ENCODE results near the gene SURF4.
"Not testable (repeated sequence)": the region's sequence is repeated elsewhere in the genome, so short reads cannot be mapped to it uniquely, and the experiment has no call there.

The SURF4 gene

DNA sequence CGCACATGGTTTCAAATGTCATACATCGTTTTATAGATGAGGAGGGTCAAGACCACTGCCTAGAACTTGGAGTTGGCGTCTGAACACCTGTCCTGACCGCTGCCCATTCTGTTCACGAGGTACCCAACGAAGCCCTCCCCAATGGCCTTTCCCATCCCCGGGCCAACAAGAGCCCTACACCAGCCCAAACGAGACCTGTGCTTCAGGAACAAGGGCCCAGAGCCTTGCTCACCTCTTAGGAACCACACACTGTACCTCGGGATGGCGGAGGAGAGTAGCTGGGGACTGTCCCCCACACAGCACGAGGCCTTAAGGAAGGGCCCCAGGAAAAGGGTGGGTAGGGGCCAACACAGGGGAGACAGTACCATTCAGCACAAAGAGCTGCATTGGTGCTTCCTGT is 42.8 kb downstream of the SURF4 start:
- no peaks in the 10 kb centered on the region for H3K9me3 ChIP-seq (ENCODE audit: control insufficient read depth, insufficient read depth, low read length)
- peaks cover 56% of the 10 kb centered on the region for H3K36me3 ChIP-seq (ENCODE audit: control insufficient read depth, low read length)
- no peak overlapping the region for H3K4me2 ChIP-seq (ENCODE audit: low read length)
- H3F3A ChIP-seq (ENCODE audit: control insufficient read depth, insufficient read depth): peaks cover 7% of the 10 kb centered on the region
- H4K20me1 ChIP-seq (ENCODE audit: control insufficient read depth, insufficient read depth, low read depth, low read length): peaks cover 15% of the 10 kb centered on the region
- no peak for TF ChIP-seq EZH2phosphoT487 (IDR thresholded peaks at IDR 0.05; ENCODE audit: borderline replicate concordance, low read length)
- TF ChIP-seq, protein P1, sequence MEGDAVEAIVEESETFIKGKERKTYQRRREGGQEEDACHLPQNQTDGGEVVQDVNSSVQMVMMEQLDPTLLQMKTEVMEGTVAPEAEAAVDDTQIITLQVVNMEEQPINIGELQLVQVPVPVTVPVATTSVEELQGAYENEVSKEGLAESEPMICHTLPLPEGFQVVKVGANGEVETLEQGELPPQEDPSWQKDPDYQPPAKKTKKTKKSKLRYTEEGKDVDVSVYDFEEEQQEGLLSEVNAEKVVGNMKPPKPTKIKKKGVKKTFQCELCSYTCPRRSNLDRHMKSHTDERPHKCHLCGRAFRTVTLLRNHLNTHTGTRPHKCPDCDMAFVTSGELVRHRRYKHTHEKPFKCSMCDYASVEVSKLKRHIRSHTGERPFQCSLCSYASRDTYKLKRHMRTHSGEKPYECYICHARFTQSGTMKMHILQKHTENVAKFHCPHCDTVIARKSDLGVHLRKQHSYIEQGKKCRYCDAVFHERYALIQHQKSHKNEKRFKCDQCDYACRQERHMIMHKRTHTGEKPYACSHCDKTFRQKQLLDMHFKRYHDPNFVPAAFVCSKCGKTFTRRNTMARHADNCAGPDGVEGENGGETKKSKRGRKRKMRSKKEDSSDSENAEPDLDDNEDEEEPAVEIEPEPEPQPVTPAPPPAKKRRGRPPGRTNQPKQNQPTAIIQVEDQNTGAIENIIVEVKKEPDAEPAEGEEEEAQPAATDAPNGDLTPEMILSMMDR (IDR thresholded peaks at IDR 0.05; ENCODE audit: low read depth, low read length, poor library complexity, severe bottlenecking): no peak
- H3K9me2 ChIP-seq (replicated peaks; ENCODE audit: control insufficient read depth, low read length): no peaks in the 10 kb centered on the region
- H3K27ac ChIP-seq (ENCODE audit: low read depth, low read length): no peak overlapping the region
- H3K4me3 ChIP-seq (ENCODE audit: low read length): no peak overlapping the region
- H3K27me3 ChIP-seq (ENCODE audit: control insufficient read depth, low read length): no peaks in the 10 kb centered on the region
- H3K4me1 ChIP-seq (ENCODE audit: control insufficient read depth, low read length): peaks cover 23% of the 10 kb centered on the region
- H3K79me2 ChIP-seq (ENCODE audit: control insufficient read depth, low read length): peaks cover 37% of the 10 kb centered on the region

DNA sequence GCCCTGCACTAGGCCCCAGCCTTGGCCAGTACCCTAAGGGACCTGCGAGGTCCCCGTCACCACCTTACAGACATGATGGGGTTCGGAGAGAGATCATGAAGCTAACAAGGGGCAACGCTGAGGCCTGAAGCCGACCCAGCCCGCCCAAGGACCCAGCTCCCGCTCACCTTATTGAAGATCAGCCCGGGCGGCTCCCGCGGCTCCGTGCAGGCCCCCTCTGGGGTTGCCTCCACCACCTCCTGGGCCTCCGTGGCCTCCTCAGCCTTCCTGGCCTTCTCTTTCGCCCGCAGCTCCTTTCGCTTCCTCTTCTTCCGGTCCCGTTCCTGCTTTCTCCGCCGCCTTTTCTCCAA is 43.5 kb downstream of the SURF4 start:
- H3F3A ChIP-seq (ENCODE audit: control insufficient read depth, insufficient read depth): peaks cover 13% of the 10 kb centered on the region
- peaks cover 37% of the 10 kb centered on the region for H3K79me2 ChIP-seq (ENCODE audit: control insufficient read depth, low read length)
- H3K4me3 ChIP-seq (ENCODE audit: low read length): no peak overlapping the region
- H3K27ac ChIP-seq (ENCODE audit: low read depth, low read length): no peak overlapping the region
- no peaks in the 10 kb centered on the region for H3K27me3 ChIP-seq (ENCODE audit: control insufficient read depth, low read length)
- H3K4me2 ChIP-seq (ENCODE audit: low read length): no peak overlapping the region
- H3K9me3 ChIP-seq (ENCODE audit: control insufficient read depth, insufficient read depth, low read length): no peaks in the 10 kb centered on the region
- no peaks in the 10 kb centered on the region for H3K9me2 ChIP-seq (replicated peaks; ENCODE audit: control insufficient read depth, low read length)
- H3K36me3 ChIP-seq (ENCODE audit: control insufficient read depth, low read length): peaks cover 56% of the 10 kb centered on the region
- TF ChIP-seq EZH2phosphoT487 (IDR thresholded peaks at IDR 0.05; ENCODE audit: borderline replicate concordance, low read length): no peak
- TF ChIP-seq, protein P1 (IDR thresholded peaks at IDR 0.05; ENCODE audit: low read depth, low read length, poor library complexity, severe bottlenecking): no peak
- H4K20me1 ChIP-seq (ENCODE audit: control insufficient read depth, insufficient read depth, low read depth, low read length): peaks cover 15% of the 10 kb centered on the region
- H3K4me1 ChIP-seq (ENCODE audit: control insufficient read depth, low read length): peaks cover 23% of the 10 kb centered on the region

DNA sequence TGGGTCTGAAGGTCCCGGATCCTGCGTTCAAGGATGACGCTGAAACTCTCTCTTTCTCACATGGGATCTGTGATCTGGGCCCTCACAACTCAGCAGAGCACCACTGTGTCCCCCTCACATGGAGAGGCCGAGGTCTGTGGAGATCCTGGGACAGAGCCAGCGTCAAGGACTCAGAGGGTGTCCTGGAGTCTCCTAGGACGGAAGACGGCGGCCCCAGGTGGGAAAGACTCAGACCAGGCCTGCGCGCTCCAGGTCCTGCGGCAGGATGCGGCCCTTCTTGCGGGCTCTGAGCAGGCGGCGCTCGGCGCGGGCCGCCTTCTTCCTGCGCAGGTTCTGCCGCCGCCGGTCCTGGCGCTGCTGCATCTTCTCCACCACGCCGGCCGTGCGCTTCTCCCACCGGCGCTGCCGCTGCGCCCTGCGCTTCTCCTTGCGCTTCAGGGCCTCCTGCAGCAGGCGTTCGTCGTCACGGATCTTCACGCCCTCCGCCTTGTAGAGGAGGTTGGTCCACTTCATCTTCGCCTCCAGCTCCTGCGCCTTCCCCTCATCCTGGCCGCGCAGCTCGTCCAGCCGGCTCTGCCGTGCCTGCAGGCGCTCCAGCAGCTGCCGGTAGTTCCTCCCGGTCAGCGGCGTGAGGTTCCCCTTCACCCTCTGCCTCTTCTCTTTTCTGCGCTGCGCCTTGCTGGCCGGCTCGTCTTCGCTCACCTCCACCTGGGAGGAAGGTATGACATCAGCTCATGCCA is 44.0 kb downstream of the SURF4 start:
- Histone ChIP-seq H3F3A (ENCODE audit: control insufficient read depth, insufficient read depth) (peaks cover 11% of the 10 kb centered on the region; the same call in 1 of the 2 replicates), H3K27me3 (ENCODE audit: control insufficient read depth, low read length) (no peaks in the 10 kb centered on the region), H3K4me1 (ENCODE audit: control insufficient read depth, low read length) (peaks cover 19% of the 10 kb centered on the region), H3K36me3 (ENCODE audit: control insufficient read depth, low read length) (peaks cover 56% of the 10 kb centered on the region), H3K79me2 (ENCODE audit: control insufficient read depth, low read length) (peaks cover 37% of the 10 kb centered on the region), H3K4me3 (ENCODE audit: low read length) (no peak overlapping the region), H3K9me2 (replicated peaks; ENCODE audit: control insufficient read depth, low read length) (no peaks in the 10 kb centered on the region), H3K9me3 (ENCODE audit: control insufficient read depth, insufficient read depth, low read length) (no peaks in the 10 kb centered on the region), H3K4me2 (ENCODE audit: low read length) (no peak overlapping the region), H3K27ac (ENCODE audit: low read depth, low read length) (no peak overlapping the region), H4K20me1 (ENCODE audit: control insufficient read depth, insufficient read depth, low read depth, low read length) (peaks cover 15% of the 10 kb centered on the region)
- TF ChIP-seq EZH2phosphoT487 (IDR thresholded peaks at IDR 0.05; ENCODE audit: borderline replicate concordance, low read length): no peak

DNA sequence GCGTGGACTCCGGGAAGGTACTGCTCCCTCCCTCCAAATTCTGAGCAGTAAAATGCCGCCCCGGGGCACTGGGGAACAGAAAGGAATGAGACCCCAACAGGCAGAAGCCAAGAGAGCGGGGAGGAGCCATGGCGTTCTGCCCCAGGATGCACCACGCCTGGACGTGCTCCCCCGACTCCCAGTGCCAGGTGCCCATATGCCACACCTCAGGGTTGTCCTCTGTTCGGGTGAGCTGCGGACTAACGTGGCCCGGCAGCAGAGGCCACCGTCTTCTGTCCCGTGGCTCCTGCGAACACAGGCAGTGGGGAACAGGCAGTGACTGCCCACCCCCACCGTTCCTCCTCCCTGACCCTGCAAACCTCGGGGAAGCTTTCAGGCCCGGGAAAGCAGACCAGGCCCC is 44.6 kb downstream of the SURF4 start:
- peaks cover 56% of the 10 kb centered on the region for H3K36me3 ChIP-seq (ENCODE audit: control insufficient read depth, low read length)
- no peaks in the 10 kb centered on the region for H3K27me3 ChIP-seq (ENCODE audit: control insufficient read depth, low read length)
- TF ChIP-seq, protein P1 (IDR thresholded peaks at IDR 0.05; ENCODE audit: low read depth, low read length, poor library complexity, severe bottlenecking): no peak
- no peak for TF ChIP-seq EZH2phosphoT487 (IDR thresholded peaks at IDR 0.05; ENCODE audit: borderline replicate concordance, low read length)
- no peaks in the 10 kb centered on the region for H3K9me3 ChIP-seq (ENCODE audit: control insufficient read depth, insufficient read depth, low read length)
- peaks cover 11% of the 10 kb centered on the region; the same call in 1 of the 2 replicates for H3F3A ChIP-seq (ENCODE audit: control insufficient read depth, insufficient read depth)
- no peaks in the 10 kb centered on the region for H3K9me2 ChIP-seq (replicated peaks; ENCODE audit: control insufficient read depth, low read length)
- H3K4me2 ChIP-seq (ENCODE audit: low read length): no peak overlapping the region
- no peak overlapping the region for H3K27ac ChIP-seq (ENCODE audit: low read depth, low read length)
- H3K4me3 ChIP-seq (ENCODE audit: low read length): no peak overlapping the region
- H4K20me1 ChIP-seq (ENCODE audit: control insufficient read depth, insufficient read depth, low read depth, low read length): peaks cover 15% of the 10 kb centered on the region
- H3K4me1 ChIP-seq (ENCODE audit: control insufficient read depth, low read length): peaks cover 13% of the 10 kb centered on the region
- peaks cover 37% of the 10 kb centered on the region for H3K79me2 ChIP-seq (ENCODE audit: control insufficient read depth, low read length)

DNA sequence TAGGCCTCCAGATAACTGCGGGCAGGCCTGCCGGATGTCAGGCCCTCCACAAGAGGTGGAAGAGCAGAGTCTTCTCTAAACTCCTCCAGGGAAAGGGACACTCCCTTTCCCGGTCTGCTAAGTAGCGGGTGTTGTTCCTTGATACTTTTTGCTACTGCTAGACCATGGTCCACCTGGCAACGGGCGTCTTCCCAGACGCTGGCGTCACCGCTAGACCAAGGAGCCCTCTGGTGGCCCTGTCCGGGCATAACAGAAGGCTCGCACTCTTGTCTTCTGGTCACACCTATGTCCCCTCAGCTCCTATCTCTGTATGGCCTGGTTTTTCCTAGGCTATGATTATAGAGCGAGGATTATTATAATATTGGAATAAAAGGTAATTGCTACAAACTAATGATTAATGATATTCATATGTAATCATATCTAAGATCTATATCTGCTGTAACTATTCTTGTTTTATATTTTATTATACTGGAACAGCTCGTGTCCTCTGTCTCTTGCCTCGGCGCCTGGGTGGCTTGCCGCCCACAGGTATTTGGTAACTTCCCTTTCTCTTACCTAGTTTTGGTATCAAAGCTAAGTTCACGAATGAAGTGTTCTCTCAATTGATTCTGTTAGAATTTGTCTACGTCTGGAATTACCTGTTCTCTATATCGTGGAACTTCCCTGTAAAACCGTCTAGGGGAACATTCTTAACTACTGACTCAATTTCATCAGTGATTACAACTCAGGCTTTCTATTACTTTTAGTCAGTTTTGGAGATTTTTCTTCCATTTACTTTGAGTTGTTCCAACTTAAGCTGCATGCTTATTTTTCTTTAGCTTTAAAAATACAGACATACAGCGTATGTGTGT is 46.3 kb downstream of the SURF4 start:
- not testable (repeated sequence) for H3K4me2 ChIP-seq (ENCODE audit: low read length); H3K9me2 ChIP-seq (replicated peaks; ENCODE audit: control insufficient read depth, low read length); H3K27ac ChIP-seq (ENCODE audit: low read depth, low read length); H3K4me1 ChIP-seq (ENCODE audit: control insufficient read depth, low read length); H3K27me3 ChIP-seq (ENCODE audit: control insufficient read depth, low read length); H3K9me3 ChIP-seq (ENCODE audit: control insufficient read depth, insufficient read depth, low read length); H3K4me3 ChIP-seq (ENCODE audit: low read length); H4K20me1 ChIP-seq (ENCODE audit: control insufficient read depth, insufficient read depth, low read depth, low read length)
- Histone ChIP-seq H3K79me2 (ENCODE audit: control insufficient read depth, low read length) (peaks cover 23% of the 10 kb centered on the region), H3F3A (ENCODE audit: control insufficient read depth, insufficient read depth) (peaks cover 11% of the 10 kb centered on the region; the same call in 1 of the 2 replicates), H3K36me3 (ENCODE audit: control insufficient read depth, low read length) (peaks cover 49% of the 10 kb centered on the region)
